GM12878 (cell line): ENCODE measurements around the gene SEMA5A. TPM values are rescaled to one million over a fixed set of nuclear protein-coding genes. Genes with fewer than 3 reads are reported as not detected.

Source experiments
- ATAC-seq: fragments of 200-7000 bp; cut with Tn5 transposase; 3 replicates; pipeline ENCODE4 v1.9.1; 2020; ENCODE audit warnings: mild to moderate bottlenecking, moderate library complexity
- BruUV-seq: library from RNA; stranded (reverse); fragments of 400-500 nt; replicated peaks from 2 replicates; lab custom pipeline; 2021; lab: Mats Ljungman, UMichigan
- CTCF ChIA-PET: fragments of 300-600 bp; sonication (Branson Sonifier 250); formaldehyde crosslinking; extraction: SDS; loops from one replicate; lab custom pipeline; 2021; ENCODE audit warnings: inconsistent platforms; lab: Yijun Ruan, JAX
- POLR2A ChIA-PET: fragments of 350-600 bp; formaldehyde crosslinking; extraction: SDS; loops from one replicate; lab custom pipeline; 2021; ENCODE audit warnings: inconsistent platforms; lab: Charles Lee
- RAD21 ChIA-PET: fragments of 300-600 bp; sonication (Branson Sonifier 250); formaldehyde crosslinking; loops from one replicate; lab custom pipeline; 2023; ENCODE audit warnings: antibody characterized with exemption; ENCODE audit not compliant: unreplicated experiment; lab: Charles Lee
- SMC1A ChIA-PET: fragments of 300-600 bp; sonication (Branson Sonifier 250); formaldehyde crosslinking; loops from one replicate; lab custom pipeline; 2023; ENCODE audit not compliant: unreplicated experiment, uncharacterized antibody; lab: Charles Lee
- DNase-seq: peaks from one replicate; pipeline ENCODE4 v3.0.0-alpha.2; 2011; ENCODE audit warnings: low read depth, low spot score
- FAIRE-seq: peaks from 3 replicates; lab custom pipeline; 2011; peaks lifted over from hg19 to GRCh38; lab: Jason Lieb, UNC
- H2AFZ ChIP-seq: 2 replicates; pipeline ENCODE4 v1.6.0; 2011; ENCODE audit warnings: low read depth, low read length, control low read depth; ENCODE audit not compliant: control insufficient read depth
- H3K27ac ChIP-seq: 2 replicates; pipeline ENCODE4 v1.5.1; 2011; ENCODE audit warnings: control low read depth; ENCODE audit not compliant: control insufficient read depth, insufficient read depth
- H3K27me3 ChIP-seq, 2 experiments: replicated peaks in 1 of 2; 2 replicates each; pipeline versions ENCODE4 v1.6.0 to v1.6.1; 2011; ENCODE audit warnings: low read length in 1 of 2; ENCODE audit not compliant: control insufficient read depth in 2 of 2, insufficient read depth in 2 of 2
- H3K36me3 ChIP-seq, 2 experiments: 2 replicates each; pipeline ENCODE4 v1.5.1; 2011; ENCODE audit warnings: low read length in 1 of 2; ENCODE audit not compliant: control insufficient read depth in 2 of 2, insufficient read depth in 2 of 2
- H3K4me1 ChIP-seq: 2 replicates; pipeline ENCODE4 v1.6.1; 2011; ENCODE audit warnings: mild to moderate bottlenecking, low read length, moderate library complexity, mixed read lengths; ENCODE audit not compliant: control insufficient read depth, insufficient read depth
- H3K4me2 ChIP-seq: 2 replicates; pipeline ENCODE4 v1.6.0; 2011; ENCODE audit warnings: control low read depth; ENCODE audit not compliant: control insufficient read depth, insufficient read depth
- H3K4me3 ChIP-seq: fragments of 200-600 bp; sonication (generic); 2 replicates; pipeline ENCODE4 v1.5.1; 2016
- H3K79me2 ChIP-seq: 2 replicates; pipeline ENCODE4 v1.6.0; 2011; ENCODE audit warnings: low read length; ENCODE audit not compliant: control insufficient read depth, insufficient read depth
- H3K9ac ChIP-seq: 2 replicates; pipeline ENCODE4 v1.8.0; 2011; ENCODE audit warnings: low read length, control low read depth, mixed read lengths; ENCODE audit not compliant: control insufficient read depth, insufficient read depth
- H3K9me3 ChIP-seq: replicated peaks from 3 replicates; pipeline ENCODE4 v1.5.1; 2011; ENCODE audit warnings: mild to moderate bottlenecking, low read length; ENCODE audit not compliant: control insufficient read depth, insufficient read depth
- H4K20me1 ChIP-seq: 2 replicates; pipeline ENCODE4 v1.6.0; 2011; ENCODE audit not compliant: control insufficient read depth, insufficient read depth
- ETV6 ChIP-seq, 2 experiments: fragments of 450-650 bp in 1 of 2; IDR thresholded peaks in 1 of 2; conservative IDR thresholded peaks in 1 of 2; 2 replicates each; pipeline ENCODE4 v1.6.1; 2014; ENCODE audit warnings: antibody characterized with exemption in 1 of 2, borderline replicate concordance in 1 of 2, low read depth in 1 of 2, mild to moderate bottlenecking in 1 of 2, moderate library complexity in 1 of 2
- IKZF1 ChIP-seq: fragments of 450-650 bp; conservative IDR thresholded peaks from 2 replicates; pipeline ENCODE4 v1.6.1; 2017; ENCODE audit warnings: antibody characterized with exemption, mild to moderate bottlenecking
- POU2F2 ChIP-seq: IDR thresholded peaks from 3 replicates; pipeline ENCODE4 v1.6.1; 2011; ENCODE audit warnings: low read depth, mild to moderate bottlenecking, low read length, borderline replicate concordance
- WGBS: methylation state at CpG from one replicate; pipeline ENCODE4 v1.1.6; 2016; ENCODE audit warnings: low lambda C conversion rate; ENCODE audit not compliant: insufficient replicate concordance, insufficient coverage; ENCODE audit errors: missing lambda C conversion rate; 5-methylcytosine and 5-hydroxymethylcytosine counted together
- in situ Hi-C: fragments of 300-500 bp; cut with MboI; formaldehyde crosslinking; loops from 9 replicates; pipeline ENCODE4 v1.14.3; 2018; ENCODE audit warnings: mixed read lengths
- intact Hi-C: fragments of 100-400 bp; cut with micrococcal nuclease; formaldehyde crosslinking; loops from one replicate; pipeline ENCODE4 v1.14.2; 2022; ENCODE audit not compliant: unreplicated experiment
- polyA plus RNA-seq, 11 experiments: library from polyadenylated mRNA; depleted of rRNA in 4 of 11; unstranded in 6 of 11; stranded (reverse) in 5 of 11; fragments of >200 nt; fragmentation: Nextera tagmentation in 4 of 11; fragmentation: Illumina TruSeq in 1 of 11; extraction: Ambion mirVana in 4 of 11; extraction: Trizol in 1 of 11; gene quantifications; 1 replicate in 1 of 11; 2 replicates in 10 of 11; pipeline versions ENCODE4 v1.2.1 to v1.2.3, GENCODE V29; 2011 to 2016; ENCODE audit warnings: inconsistent platforms in 2 of 11, missing spikeins in 2 of 11, low read depth in 1 of 11
- total RNA-seq, 4 experiments: library from RNA; depleted of rRNA in 3 of 4; stranded (reverse); fragments of >200 nt in 3 of 4; fragmentation: Illumina TruSeq in 1 of 4; extraction: Trizol in 1 of 4; gene quantifications; 2 replicates each; pipeline versions ENCODE4 v1.2.1 to v1.2.3, GENCODE V29; 2013 to 2021
- TF ChIP-seq, protein P1 (sequence below): fragments of 450-650 bp; formaldehyde crosslinking; IDR thresholded peaks from 2 replicates; pipeline ENCODE4 v1.4.0; 2022; ENCODE audit warnings: mild to moderate bottlenecking, moderate library complexity

SEMA5A gene
- total and polyA plus RNA-seq, 10 of the 15 experiments (the other 5 are each of a cell fraction or from before 2014, with no cell fraction given) = 0.03 to 2.4 (median 0.09) TPM; not detected in 1

DNA sequence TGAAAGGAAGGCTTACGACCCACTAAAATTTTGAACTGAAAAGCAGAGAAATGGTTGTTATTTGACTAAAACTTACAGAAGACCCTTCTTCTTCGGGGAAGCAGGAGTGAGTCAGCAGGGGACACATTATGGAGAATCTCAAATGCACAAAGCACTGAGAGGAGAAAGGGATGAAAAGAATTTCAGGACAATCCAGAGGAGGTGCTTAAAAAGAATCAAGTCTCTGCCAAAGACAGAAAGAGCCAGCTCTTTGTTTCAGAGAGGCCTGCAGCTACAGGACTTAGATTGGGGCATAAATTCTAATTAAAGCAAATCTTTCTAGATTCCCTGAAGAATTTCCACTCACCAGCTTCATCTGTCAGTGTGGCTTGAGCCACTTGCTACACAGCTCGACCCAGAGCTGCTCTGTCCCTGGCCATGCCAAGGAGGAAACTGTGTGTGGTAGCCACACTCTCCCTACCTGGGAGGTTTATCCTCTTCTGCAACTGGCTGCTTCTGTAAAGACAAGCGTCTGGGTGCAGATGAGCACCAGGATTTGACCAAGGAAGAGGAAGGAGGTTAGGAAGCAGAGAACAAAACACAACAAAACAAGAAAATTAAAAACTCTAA is 89.9 kb downstream of the SEMA5A start:
- H3K9ac ChIP-seq = no peak overlapping the region
- no peaks in the 10 kb centered on the region for H3K27me3 ChIP-seq
- BruUV-seq = no TSS peak
- POLR2A ChIA-PET = no interaction called here
- no peaks in the 10 kb centered on the region; the same call in 2 of the 3 replicates for H3K9me3 ChIP-seq
- SMC1A ChIA-PET = no interaction called here
- WGBS = 18% methylated on average over 4 of the region's 4 CpGs
- CTCF ChIA-PET = interaction anchor here (0.7 kb wide), 1 partner anchor 55 kb away, joined by 3 read pairs; no protein-coding TSS in a partner anchor
- no peaks in the 10 kb centered on the region for H3K36me3 ChIP-seq
- intact Hi-C loops (no loop called here), in situ Hi-C loops (no loop called here)
- H3K79me2 ChIP-seq = no peaks in the 10 kb centered on the region
- FAIRE-seq (no peak), DNase-seq (no peak), ATAC-seq (no peak)
- no peak overlapping the region for H3K4me3 ChIP-seq
- TF ChIP-seq, protein P1, sequence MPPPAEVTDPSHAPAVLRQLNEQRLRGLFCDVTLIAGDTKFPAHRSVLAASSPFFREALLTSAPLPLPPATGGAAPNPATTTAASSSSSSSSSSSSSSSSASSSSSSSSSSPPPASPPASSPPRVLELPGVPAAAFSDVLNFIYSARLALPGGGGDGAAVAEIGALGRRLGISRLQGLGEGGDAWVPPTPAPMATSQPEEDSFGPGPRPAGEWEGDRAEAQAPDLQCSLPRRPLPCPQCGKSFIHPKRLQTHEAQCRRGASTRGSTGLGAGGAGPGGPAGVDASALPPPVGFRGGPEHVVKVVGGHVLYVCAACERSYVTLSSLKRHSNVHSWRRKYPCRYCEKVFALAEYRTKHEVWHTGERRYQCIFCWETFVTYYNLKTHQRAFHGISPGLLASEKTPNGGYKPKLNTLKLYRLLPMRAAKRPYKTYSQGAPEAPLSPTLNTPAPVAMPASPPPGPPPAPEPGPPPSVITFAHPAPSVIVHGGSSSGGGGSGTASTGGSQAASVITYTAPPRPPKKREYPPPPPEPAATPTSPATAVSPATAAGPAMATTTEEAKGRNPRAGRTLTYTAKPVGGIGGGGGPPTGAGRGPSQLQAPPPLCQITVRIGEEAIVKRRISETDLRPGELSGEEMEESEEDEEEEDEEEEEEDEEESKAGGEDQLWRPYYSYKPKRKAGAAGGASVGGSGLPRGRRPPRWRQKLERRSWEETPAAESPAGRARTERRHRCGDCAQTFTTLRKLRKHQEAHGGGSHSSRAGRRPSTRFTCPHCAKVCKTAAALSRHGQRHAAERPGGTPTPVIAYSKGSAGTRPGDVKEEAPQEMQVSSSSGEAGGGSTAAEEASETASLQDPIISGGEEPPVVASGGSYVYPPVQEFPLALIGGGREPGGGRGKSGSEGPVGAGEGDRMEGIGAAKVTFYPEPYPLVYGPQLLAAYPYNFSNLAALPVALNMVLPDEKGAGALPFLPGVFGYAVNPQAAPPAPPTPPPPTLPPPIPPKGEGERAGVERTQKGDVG (CRISPR knock-in tag) = no peak
- TF ChIP-seq ETV6 (conservative IDR thresholded peaks at IDR 0.05 in 1 of 2, IDR thresholded peaks at IDR 0.05 in 1 of 2; ENCODE audit: borderline replicate concordance in 1 of 2, low read depth in 1 of 2) (no peak), IKZF1 (no peak), POU2F2 (no peak)
- RAD21 ChIA-PET = no interaction called here
- no peaks in the 10 kb centered on the region for H3K4me1 ChIP-seq
- H3K4me2 ChIP-seq = no peak overlapping the region
- no peaks in the 10 kb centered on the region for H4K20me1 ChIP-seq
- no peak overlapping the region for H3K27ac ChIP-seq
- no peak overlapping the region for H2AFZ ChIP-seq
